K562 (cell line): ENCODE measurements around the gene INO80E. TPM values are rescaled to one million over a fixed set of nuclear protein-coding genes. Genes with fewer than 3 reads are reported as not detected.
A peak's percentile ranks its signal among the peaks of the same experiment; 100 is the strongest.

ENCODE experiments used
- ARID4B ChIP-seq: sonication (generic); formaldehyde crosslinking; IDR thresholded peaks from 2 replicates; pipeline ENCODE4 v1.8.0; 2022; ENCODE audit warnings: mild to moderate bottlenecking, missing genetic modification reagents
- CBFA2T2 ChIP-seq: fragments of 450-650 bp; conservative IDR thresholded peaks from 2 replicates; pipeline ENCODE4 v1.6.1; 2017; ENCODE audit warnings: mild to moderate bottlenecking
- DACH1 ChIP-seq: fragments of 450-650 bp; IDR thresholded peaks from 2 replicates; pipeline ENCODE4 v1.6.1; 2018; ENCODE audit not compliant: partially characterized antibody
- E2F4 ChIP-seq: sonication (generic); formaldehyde crosslinking; IDR thresholded peaks from 2 replicates; pipeline ENCODE4 v1.8.0; 2022; ENCODE audit warnings: mild to moderate bottlenecking, low read depth, missing genetic modification reagents
- ESRRA ChIP-seq: fragments of 450-650 bp; IDR thresholded peaks from 2 replicates; pipeline ENCODE4 v1.6.1; 2014; ENCODE audit warnings: low read depth, mild to moderate bottlenecking, moderate library complexity, borderline replicate concordance
- ETV1 ChIP-seq: fragments of 450-650 bp; conservative IDR thresholded peaks from 2 replicates; pipeline ENCODE4 v1.6.1; 2016; ENCODE audit warnings: missing genetic modification characterization, control low read depth, low read depth, missing compliant biosample characterization
- GABPB2 ChIP-seq: fragments of 250-450 bp; sonication (Bioruptor Pico); conservative IDR thresholded peaks from 2 replicates; pipeline ENCODE4 v1.5.1; 2021; ENCODE audit warnings: mild to moderate bottlenecking
- HDAC6 ChIP-seq: IDR thresholded peaks from 2 replicates; pipeline ENCODE4 v1.6.1; 2012; ENCODE audit warnings: low read depth, mild to moderate bottlenecking, control low read depth, inconsistent platforms, low read length, moderate library complexity
- HLTF ChIP-seq: fragments of 450-650 bp; IDR thresholded peaks from 2 replicates; pipeline ENCODE4 v1.6.1; 2016
- HNRNPUL1 ChIP-seq: fragments of 200-400 bp; formaldehyde crosslinking; IDR thresholded peaks from 2 replicates; pipeline ENCODE4 v1.6.1; 2017; ENCODE audit warnings: low read length
- MIER1 ChIP-seq: fragments of 450-650 bp; IDR thresholded peaks from 2 replicates; pipeline ENCODE4 v1.6.1; 2016; ENCODE audit warnings: antibody characterized with exemption, mild to moderate bottlenecking, low read depth
- RBM34 ChIP-seq: fragments of 200-400 bp; formaldehyde crosslinking; IDR thresholded peaks from 2 replicates; pipeline ENCODE4 v1.6.1; 2018; ENCODE audit warnings: low read length, borderline replicate concordance; ENCODE audit not compliant: insufficient read depth
- SMARCA4 ChIP-seq: fragments of 450-650 bp; IDR thresholded peaks from 2 replicates; pipeline ENCODE4 v1.6.1; 2016
- SNRNP70 ChIP-seq: fragments of 200-400 bp; formaldehyde crosslinking; optimal IDR thresholded peaks from 2 replicates; pipeline ENCODE3; 2017; ENCODE audit warnings: low read depth, low read length
- THRB ChIP-seq: fragments of 450-650 bp; formaldehyde crosslinking; conservative IDR thresholded peaks from 2 replicates; pipeline ENCODE4 v1.4.0; 2022; ENCODE audit warnings: mild to moderate bottlenecking, missing genetic modification characterization
- TOE1 ChIP-seq, 2 experiments: fragments of 450-650 bp in 1 of 2; sonication (generic) in 1 of 2; formaldehyde crosslinking in 1 of 2; IDR thresholded peaks; 2 replicates each; pipeline versions ENCODE4 v1.7.1 to v1.8.0; 2016 to 2022; ENCODE audit warnings: borderline replicate concordance in 2 of 2, mild to moderate bottlenecking in 2 of 2, antibody characterized with exemption in 1 of 2, inconsistent platforms in 1 of 2, low read depth in 1 of 2, missing genetic modification reagents in 1 of 2, moderate library complexity in 1 of 2
- VEZF1 ChIP-seq: fragments of 200-800 bp; sonication (Bioruptor generic); IDR thresholded peaks from 2 replicates; pipeline ENCODE4 v1.6.1; 2017; ENCODE audit warnings: missing genetic modification characterization, missing compliant biosample characterization
- ZNF133 ChIP-seq: fragments of 250-450 bp; sonication (Bioruptor Pico); IDR thresholded peaks from 2 replicates; pipeline ENCODE4 v1.4.0; 2020; ENCODE audit warnings: mild to moderate bottlenecking
- ZNF134 ChIP-seq: fragments of 250-450 bp; sonication (Bioruptor Pico); conservative IDR thresholded peaks from 2 replicates; pipeline ENCODE4 v1.4.0; 2020
- ZNF41 ChIP-seq: fragments of 250-450 bp; sonication (Bioruptor Pico); conservative IDR thresholded peaks from 2 replicates; pipeline ENCODE4 v1.4.0; 2020; ENCODE audit warnings: mild to moderate bottlenecking
- ZNF77 ChIP-seq: fragments of 250-450 bp; sonication (Bioruptor Pico); IDR thresholded peaks from 2 replicates; pipeline ENCODE4 v1.5.0; 2020
- polyA plus RNA-seq, 8 experiments: library from polyadenylated mRNA; depleted of rRNA in 4 of 8; stranded (reverse) in 5 of 8; unstranded in 3 of 8; fragments of >200 nt; fragmentation: Nextera tagmentation in 2 of 8; fragmentation: Illumina TruSeq in 1 of 8; extraction: Ambion mirVana in 2 of 8; extraction: Trizol in 1 of 8; gene quantifications; 2 replicates each; pipeline versions ENCODE4 v1.2.1 to v1.2.3, GENCODE V29; 2011 to 2014; ENCODE audit warnings: inconsistent platforms in 1 of 8, missing spikeins in 1 of 8
- total RNA-seq, 7 experiments: library from RNA; depleted of rRNA in 6 of 7; stranded (reverse); fragments of >200 nt in 6 of 7; fragmentation: Illumina TruSeq in 2 of 7; extraction: Trizol in 2 of 7; gene quantifications; 2 replicates each; pipeline versions ENCODE4 v1.2.1 to v1.2.3, GENCODE V29; 2011 to 2021; ENCODE audit warnings: low replicate concordance in 1 of 7

Gene INO80E
- total and polyA plus RNA-seq, 9 of the 15 experiments (the other 6 are each of a cell fraction or from before 2014, with no cell fraction given) = 0.31 to 102 (median 49.3) TPM

- 0 out of 2 replicates have a peak, but pooled peaks have one; percentile 29 for TF ChIP-seq ARID4B (CRISPR knock-in tag)
- no peak for TF ChIP-seq ESRRA
- no peak for TF ChIP-seq HNRNPUL1
- no peak for TF ChIP-seq CBFA2T2
- TF ChIP-seq SMARCA4 = no peak
- no peak for TF ChIP-seq THRB (CRISPR knock-in tag)
- TF ChIP-seq ZNF77 = no peak
- no peak for TF ChIP-seq GABPB2
- TF ChIP-seq ZNF41 (CRISPR knock-in tag) = no peak
- no peak for TF ChIP-seq TOE1 (IDR thresholded peaks at IDR 0.05; ENCODE audit: borderline replicate concordance)
- TF ChIP-seq TOE1 (CRISPR knock-in tag; IDR thresholded peaks at IDR 0.05; ENCODE audit: borderline replicate concordance, low read depth) = no peak
- TF ChIP-seq HDAC6 = no peak
- no peak for TF ChIP-seq RBM34
- TF ChIP-seq DACH1 = no peak
- no peak for TF ChIP-seq SNRNP70
- no peak for TF ChIP-seq E2F4 (CRISPR knock-in tag)
- TF ChIP-seq ETV1 (tag) = no peak
- peak; percentile 96 for TF ChIP-seq MIER1
- TF ChIP-seq ZNF133 (CRISPR knock-in tag) = no peak
- no peak for TF ChIP-seq ZNF134
- no peak for TF ChIP-seq HLTF
- peak; percentile 82 for TF ChIP-seq VEZF1
Observed at GRCh38 chr16:30028438-30029076, 32.5 kb downstream of the INO80E start (continued).
